NT2/D1 (cell line): ENCODE data around the gene CYBRD1.

Experiments
- SUZ12 ChIP-seq: IDR thresholded peaks from 2 replicates; pipeline ENCODE4 v1.6.1; 2011; ENCODE audit not compliant: insufficient read length, insufficient read depth; ENCODE audit errors: extremely low read depth
- ZNF274 ChIP-seq: IDR thresholded peaks from 2 replicates; pipeline ENCODE4 v1.6.1; 2011; ENCODE audit warnings: mild to moderate bottlenecking, low read depth, low read length

DNA sequence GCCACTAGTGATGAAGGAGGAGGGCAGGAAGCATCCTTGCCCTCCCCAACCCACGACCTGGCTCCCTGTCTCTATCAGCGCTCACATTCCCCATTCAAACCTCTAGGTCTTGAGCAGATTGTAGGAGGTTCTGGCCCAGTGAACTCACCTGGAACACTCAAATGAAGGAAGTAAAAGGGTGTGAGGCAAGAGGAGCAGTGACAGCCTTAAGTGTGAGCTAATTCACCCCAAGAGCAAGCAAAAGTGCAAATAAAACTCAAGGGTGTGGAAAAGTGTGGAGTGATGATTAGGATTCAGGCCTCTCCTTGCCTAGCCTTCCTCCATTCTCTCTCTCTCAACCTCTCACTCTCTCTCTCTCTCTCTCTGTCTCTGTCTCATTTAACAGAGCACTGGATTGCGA, 41.0 kb downstream of the CYBRD1 start:
- TF ChIP-seq SUZ12 (no peak), ZNF274 (no peak)
